GM06990 (cell line): ENCODE results near the gene WDR83.
A peak's percentile ranks its signal among the peaks of the same experiment; 100 is the strongest.

ENCODE experiments used
- DNase-seq: peaks from one replicate; pipeline ENCODE4 v3.0.0-alpha.2; 2011; ENCODE audit not compliant: insufficient read length; ENCODE audit errors: extremely low read depth
- H3K27me3 ChIP-seq: replicated peaks from 2 replicates; pipeline ENCODE4 v1.6.0; 2011; ENCODE audit warnings: low read length; ENCODE audit not compliant: control insufficient read depth, insufficient read depth
- H3K36me3 ChIP-seq: 2 replicates; pipeline ENCODE4 v1.5.1; 2011; ENCODE audit warnings: low read length; ENCODE audit not compliant: control insufficient read depth, insufficient read depth
- H3K4me3 ChIP-seq: replicated peaks from 2 replicates; pipeline ENCODE4 v1.5.1; 2011; ENCODE audit warnings: low read depth, mild to moderate bottlenecking, control low read depth, low read length
- TF ChIP-seq, protein P1 (sequence below): IDR thresholded peaks from 2 replicates; pipeline ENCODE4 v1.5.1; 2011; ENCODE audit warnings: low read length, control low read depth, mild to moderate bottlenecking, inconsistent platforms; ENCODE audit not compliant: insufficient read depth, poor library complexity, severe bottlenecking

Gene WDR83

DNA sequence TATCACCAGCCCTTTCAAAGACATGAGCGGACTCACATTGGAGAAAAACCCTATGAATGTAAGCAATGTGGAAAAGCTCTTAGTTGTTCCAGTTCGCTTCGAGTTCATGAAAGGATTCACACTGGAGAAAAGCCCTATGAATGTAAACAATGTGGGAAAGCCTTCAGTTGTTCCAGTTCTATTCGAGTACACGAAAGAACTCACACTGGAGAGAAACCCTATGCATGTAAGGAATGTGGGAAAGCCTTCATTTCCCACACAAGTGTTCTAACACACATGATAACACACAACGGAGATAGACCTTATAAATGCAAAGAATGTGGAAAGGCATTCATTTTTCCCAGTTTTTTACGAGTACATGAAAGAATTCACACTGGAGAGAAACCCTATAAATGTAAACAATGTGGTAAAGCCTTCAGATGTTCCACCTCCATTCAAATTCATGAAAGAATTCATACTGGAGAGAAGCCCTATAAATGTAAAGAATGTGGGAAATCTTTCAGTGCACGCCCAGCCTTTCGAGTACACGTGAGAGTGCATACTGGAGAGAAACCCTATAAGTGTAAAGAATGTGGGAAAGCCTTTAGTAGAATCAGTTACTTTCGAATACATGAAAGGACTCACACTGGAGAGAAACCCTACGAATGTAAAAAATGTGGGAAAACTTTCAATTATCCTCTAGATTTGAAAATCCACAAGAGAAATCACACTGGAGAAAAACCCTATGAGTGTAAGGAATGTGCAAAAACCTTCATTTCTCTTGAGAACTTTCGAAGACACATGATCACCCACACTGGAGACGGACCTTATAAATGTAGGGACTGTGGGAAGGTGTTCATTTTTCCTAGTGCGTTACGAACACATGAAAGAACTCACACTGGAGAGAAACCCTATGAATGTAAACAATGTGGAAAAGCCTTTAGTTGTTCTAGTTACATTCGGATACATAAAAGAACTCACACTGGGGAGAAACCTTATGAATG, 38.3 kb upstream of the WDR83 start:
- Histone ChIP-seq H3K27me3 (no peaks in the 10 kb centered on the region), H3K36me3 (peaks cover 11% of the 10 kb centered on the region), H3K4me3 (no peak overlapping the region)
- TF ChIP-seq, protein P1, sequence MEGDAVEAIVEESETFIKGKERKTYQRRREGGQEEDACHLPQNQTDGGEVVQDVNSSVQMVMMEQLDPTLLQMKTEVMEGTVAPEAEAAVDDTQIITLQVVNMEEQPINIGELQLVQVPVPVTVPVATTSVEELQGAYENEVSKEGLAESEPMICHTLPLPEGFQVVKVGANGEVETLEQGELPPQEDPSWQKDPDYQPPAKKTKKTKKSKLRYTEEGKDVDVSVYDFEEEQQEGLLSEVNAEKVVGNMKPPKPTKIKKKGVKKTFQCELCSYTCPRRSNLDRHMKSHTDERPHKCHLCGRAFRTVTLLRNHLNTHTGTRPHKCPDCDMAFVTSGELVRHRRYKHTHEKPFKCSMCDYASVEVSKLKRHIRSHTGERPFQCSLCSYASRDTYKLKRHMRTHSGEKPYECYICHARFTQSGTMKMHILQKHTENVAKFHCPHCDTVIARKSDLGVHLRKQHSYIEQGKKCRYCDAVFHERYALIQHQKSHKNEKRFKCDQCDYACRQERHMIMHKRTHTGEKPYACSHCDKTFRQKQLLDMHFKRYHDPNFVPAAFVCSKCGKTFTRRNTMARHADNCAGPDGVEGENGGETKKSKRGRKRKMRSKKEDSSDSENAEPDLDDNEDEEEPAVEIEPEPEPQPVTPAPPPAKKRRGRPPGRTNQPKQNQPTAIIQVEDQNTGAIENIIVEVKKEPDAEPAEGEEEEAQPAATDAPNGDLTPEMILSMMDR: no peak
- DNase-seq: no peak

DNA sequence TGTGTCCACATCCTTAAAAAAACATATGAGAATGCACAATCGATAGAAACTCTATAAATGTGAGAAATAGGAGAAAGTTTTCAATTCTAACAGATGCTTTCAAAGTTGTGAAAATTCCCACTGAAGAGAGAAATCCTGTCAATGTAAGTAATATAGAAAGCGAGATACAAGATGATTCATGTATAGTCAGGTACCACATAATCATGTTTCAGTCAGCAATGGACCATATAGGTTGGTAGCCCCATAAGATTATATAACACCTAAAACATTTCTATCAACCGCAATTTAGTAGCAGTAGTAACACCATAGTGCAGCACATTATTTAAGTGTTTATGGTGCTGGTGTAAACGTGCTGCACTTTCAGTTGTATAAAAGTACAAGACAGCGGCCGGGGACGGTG, 37.4 kb upstream of the WDR83 start:
- DNase-seq: no peak
- Histone ChIP-seq H3K4me3 (no peak overlapping the region), H3K27me3 (no peaks in the 10 kb centered on the region), H3K36me3 (peaks cover 13% of the 10 kb centered on the region)
- TF ChIP-seq, protein P1: no peak

DNA sequence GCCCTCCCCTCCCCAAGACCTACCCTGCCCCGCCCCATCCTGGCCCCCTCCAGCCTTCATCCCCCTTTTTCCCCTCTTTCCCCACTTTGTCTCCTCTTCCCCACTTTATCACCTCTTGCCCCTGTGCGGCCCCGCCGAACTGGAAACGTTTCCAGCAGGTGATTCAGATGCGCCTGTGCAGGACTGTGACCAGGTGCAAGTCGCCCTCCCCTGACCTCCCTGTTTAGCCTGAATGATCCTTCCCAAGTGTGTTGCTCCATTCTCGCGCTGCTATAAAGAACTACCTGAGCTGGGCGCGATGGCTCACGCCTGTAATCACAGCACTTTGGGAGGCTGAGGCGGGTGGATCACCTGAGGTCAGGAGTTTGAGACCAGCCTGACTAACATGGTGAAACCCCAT, 30.0 kb upstream of the WDR83 start:
- Histone ChIP-seq H3K36me3 (peaks cover 2% of the 10 kb centered on the region), H3K27me3 (no peaks in the 10 kb centered on the region), H3K4me3 (no peak overlapping the region)
- DNase-seq: no peak
- TF ChIP-seq, protein P1: no peak

DNA sequence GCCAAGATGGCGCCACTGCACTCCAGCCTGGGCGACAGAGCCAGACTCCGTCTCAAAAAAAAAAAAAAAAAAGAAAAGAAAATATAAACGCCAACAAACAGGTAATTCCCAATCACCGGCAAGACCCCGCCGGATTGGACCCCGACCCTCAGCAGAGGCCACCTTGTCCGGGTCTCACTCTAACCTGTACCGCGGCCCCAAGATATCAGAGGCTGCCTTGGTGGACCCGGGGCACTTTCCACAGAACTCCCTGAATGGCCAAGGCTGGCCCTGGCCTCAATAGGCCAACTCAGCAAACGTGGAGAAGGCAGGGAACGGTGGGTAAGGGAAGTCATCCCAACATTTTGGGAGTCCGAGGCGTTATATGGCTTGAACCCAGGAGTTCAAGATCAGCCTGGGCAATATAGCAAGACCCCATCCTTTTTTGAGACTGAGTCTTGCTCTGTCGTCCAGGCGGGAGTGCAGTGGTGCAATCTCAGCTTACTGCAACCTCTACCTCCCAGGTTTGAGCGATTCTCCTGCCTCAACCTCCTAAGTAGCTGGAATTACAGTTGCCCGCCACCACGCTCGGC, 27.9 kb upstream of the WDR83 start:
- Histone ChIP-seq H3K4me3 (no peak overlapping the region), H3K36me3 (peaks cover 2% of the 10 kb centered on the region)
- TF ChIP-seq, protein P1: no peak

DNA sequence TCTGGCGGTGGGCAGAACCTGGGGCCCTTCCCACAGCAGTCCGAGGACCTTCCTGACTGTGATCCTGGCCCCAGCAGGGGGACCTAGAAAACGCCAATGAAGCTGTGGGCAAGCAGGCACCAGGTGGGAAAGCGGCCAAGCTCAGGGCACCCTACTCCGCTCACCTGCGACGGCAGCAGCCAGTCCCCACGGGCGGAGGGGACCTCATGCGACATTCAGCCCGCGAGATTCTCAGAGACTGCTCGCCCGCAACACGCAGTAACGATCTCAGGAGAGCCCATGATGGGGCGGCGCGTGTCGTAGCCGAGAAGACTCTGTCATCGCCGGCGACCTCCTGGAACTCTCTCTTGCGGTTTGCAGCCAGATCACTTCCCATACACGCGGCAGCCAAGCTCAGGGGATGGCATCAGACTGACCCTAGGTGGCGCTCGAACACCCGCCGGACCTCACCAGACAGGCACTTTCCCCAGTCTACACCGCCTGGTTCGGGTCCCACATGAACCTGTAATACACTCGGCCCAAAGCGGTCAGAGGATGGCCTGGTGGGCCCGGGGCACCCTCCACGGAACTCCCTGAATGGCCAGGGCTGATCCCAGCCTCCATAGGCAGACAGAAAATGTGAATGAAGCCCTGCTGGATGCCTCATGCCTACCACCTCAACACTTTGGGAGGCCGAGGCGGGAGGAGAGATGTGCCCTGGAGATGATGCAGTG, 26.6 kb upstream of the WDR83 start:
- H3K4me3 ChIP-seq: no peak overlapping the region
- H3K27me3 ChIP-seq: no peaks in the 10 kb centered on the region
- H3K36me3 ChIP-seq: peaks cover 3% of the 10 kb centered on the region
- TF ChIP-seq, protein P1: peak; percentile 79
- peak; percentile 82 for DNase-seq

More for the DNA sequence above, 27.9 kb upstream of the WDR83 start:
- no peaks in the 10 kb centered on the region for H3K27me3 ChIP-seq
- DNase-seq: no peak
